Lung (tissue), 5 donors: Measurements from ENCODE around the gene SYP. TPM values are rescaled to one million over a fixed set of nuclear protein-coding genes. Genes with fewer than 3 reads are reported as not detected.

Experiments used
- polyA plus RNA-seq, 2 donors: library from polyadenylated mRNA; stranded (reverse); fragments of 200-250 nt; gene quantifications; one replicate each; pipeline ENCODE4 v1.2.1, GENCODE V29; 2013
- small RNA-seq: library from RNA; depleted of rRNA; stranded (forward); fragments of <200 nt; gene quantifications from one replicate; pipeline ENCODE3, GENCODE V24; 2014; ENCODE audit warnings: low replicate concordance
- total RNA-seq, 2 donors: library from RNA; depleted of rRNA in 1 of 2; stranded (reverse); fragments of >200 nt in 1 of 2; gene quantifications; one replicate each; pipeline ENCODE4 v1.2.1, GENCODE V29; 2014 to 2021
- donor health status: Bipolar disorder and iron deficiency.
- donor health status: healthy.
- donor health status: DM: yes; HTN: yes; CAD: no.

SYP gene
- total and polyA plus RNA-seq, 4 donors = 3.2 to 5.6 (median 4.9) TPM

Small RNA genes lying within 50 kb of the gene (small RNA-seq; reads per million reads assigned to genes)
- not detected for gene RN7SL262P

Other genes starting within 250 kb of the SYP start
- 10 to 100 TPM; 33.3 to 48.2 TPM for gene OTUD5, start 242.6 kb downstream of the SYP start, total RNA-seq
- 10 to 100 TPM; 32.4 to 38.1 TPM for gene OTUD5, start 242.6 kb downstream of the SYP start, polyA plus RNA-seq
- gene KCND1, start 228.3 kb downstream of the SYP start, total RNA-seq = 1 to 10 TPM; 1.4 to 1.7 TPM
- gene KCND1, start 228.3 kb downstream of the SYP start, polyA plus RNA-seq = 1 to 10 TPM in 1 of 2 donors, under 1 TPM in 1; 0.65 to 1.3 TPM
- 10 to 100 TPM; 29.2 to 48.9 TPM for gene GRIPAP1, start 197.9 kb downstream of the SYP start, total RNA-seq
- 10 to 100 TPM; 30.3 to 38.1 TPM for gene GRIPAP1, start 197.9 kb downstream of the SYP start, polyA plus RNA-seq
- gene TFE3, start 156.8 kb downstream of the SYP start, total RNA-seq = 10 to 100 TPM; 28.4 to 51.5 TPM
- gene TFE3, start 156.8 kb downstream of the SYP start, polyA plus RNA-seq = 10 to 100 TPM; 34.0 to 63.7 TPM
- gene CCDC120, start 141.2 kb downstream of the SYP start, total RNA-seq = 10 to 100 TPM in 1 of 2 donors, 1 to 10 TPM in 1; 5.3 to 11.3 TPM
- 1 to 10 TPM; 3.8 to 5.1 TPM for gene CCDC120, start 141.2 kb downstream of the SYP start, polyA plus RNA-seq
- 10 to 100 TPM in 1 of 2 donors, 1 to 10 TPM in 1; 5.6 to 40.8 TPM for gene PRAF2, start 126.2 kb downstream of the SYP start, total RNA-seq
- gene PRAF2, start 126.2 kb downstream of the SYP start, polyA plus RNA-seq = 10 to 100 TPM; 36.6 to 37.2 TPM
- 10 to 100 TPM; 48.1 to 71.4 TPM for gene WDR45, start 120.3 kb downstream of the SYP start, total RNA-seq
- gene WDR45, start 120.3 kb downstream of the SYP start, polyA plus RNA-seq = 10 to 100 TPM; 58.5 to 70.1 TPM
- 10 to 100 TPM; 18.1 to 23.1 TPM for gene GPKOW, start 76.5 kb downstream of the SYP start, total RNA-seq
- gene GPKOW, start 76.5 kb downstream of the SYP start, polyA plus RNA-seq = 10 to 100 TPM in 1 of 2 donors, 1 to 10 TPM in 1; 9.1 to 20.6 TPM
- 10 to 100 TPM in 1 of 2 donors, 1 to 10 TPM in 1; 7.3 to 15.2 TPM for gene MAGIX, start 37.4 kb downstream of the SYP start, total RNA-seq
- gene MAGIX, start 37.4 kb downstream of the SYP start, polyA plus RNA-seq = 10 to 100 TPM in 1 of 2 donors, 1 to 10 TPM in 1; 9.8 to 19.0 TPM
- gene PLP2, start 28.3 kb downstream of the SYP start, total RNA-seq = 100 to 1,000 TPM in 1 of 2 donors, 1 to 10 TPM in 1; 8.9 to 181 TPM
- 100 to 1,000 TPM; 138 to 222 TPM for gene PLP2, start 28.3 kb downstream of the SYP start, polyA plus RNA-seq
- gene PRICKLE3, start 13.8 kb downstream of the SYP start, total RNA-seq = 10 to 100 TPM; 10.0 to 16.3 TPM
- gene PRICKLE3, start 13.8 kb downstream of the SYP start, polyA plus RNA-seq = 10 to 100 TPM in 1 of 2 donors, 1 to 10 TPM in 1; 7.6 to 12.7 TPM
- under 1 TPM; 0.43 to 0.55 TPM for gene CACNA1F, start 33.1 kb upstream of the SYP start, total RNA-seq
- under 1 TPM; 0.10 to 0.41 TPM for gene CACNA1F, start 33.1 kb upstream of the SYP start, polyA plus RNA-seq
- 10 to 100 TPM; 14.7 to 22.2 TPM for gene CCDC22, start 35.3 kb upstream of the SYP start, total RNA-seq
- gene CCDC22, start 35.3 kb upstream of the SYP start, polyA plus RNA-seq = 10 to 100 TPM in 1 of 2 donors, 1 to 10 TPM in 1; 7.8 to 16.9 TPM
- gene FOXP3, start 64.5 kb upstream of the SYP start, total RNA-seq = 1 to 10 TPM in 1 of 2 donors, under 1 TPM in 1; 0.40 to 1.4 TPM
- gene FOXP3, start 64.5 kb upstream of the SYP start, polyA plus RNA-seq = under 1 TPM; 0.12 to 0.56 TPM
- gene PPP1R3F, start 69.6 kb upstream of the SYP start, total RNA-seq = 1 to 10 TPM; 5.8 to 7.6 TPM
- gene PPP1R3F, start 69.6 kb upstream of the SYP start, polyA plus RNA-seq = 1 to 10 TPM; 2.0 to 3.0 TPM
- not detected for gene GAGE10, start 103.5 kb upstream of the SYP start, total RNA-seq
- gene GAGE10, start 103.5 kb upstream of the SYP start, polyA plus RNA-seq = not detected
- gene GAGE12J, start 121.8 kb upstream of the SYP start, total RNA-seq = not detected
- not detected for gene GAGE12J, start 121.8 kb upstream of the SYP start, polyA plus RNA-seq
- not detected for gene GAGE13, start 131.4 kb upstream of the SYP start, total RNA-seq
- gene GAGE13, start 131.4 kb upstream of the SYP start, polyA plus RNA-seq = not detected